Fibroblast of gingiva (primary cell): ENCODE results near the gene SEC14L2.
"Not testable (repeated sequence)": the region's sequence is repeated elsewhere in the genome, so short reads cannot be mapped to it uniquely, and the experiment has no call there.

Experiments
- DNase-seq: peaks from one replicate; pipeline ENCODE4 v3.0.0-alpha.2; 2011; ENCODE audit warnings: low read depth

SEC14L2 gene

GRCh38 chr22:30455075-30455840, 58.4 kb downstream of the SEC14L2 start:
- DNase-seq = no peak

GRCh38 chr22:30457981-30458380, 61.2 kb downstream of the SEC14L2 start:
- no peak for DNase-seq

- no peak for DNase-seq
These were observed 62.6 kb downstream of the SEC14L2 start for GRCh38 chr22:30459181-30460052.

- no peak for DNase-seq
These were observed 63.3 kb downstream of the SEC14L2 start for GRCh38 chr22:30460147-30460546.

GRCh38 chr22:30460555-30460954, 63.7 kb downstream of the SEC14L2 start:
- not testable (repeated sequence) for DNase-seq

- DNase-seq = no peak
These were observed 72.3 kb downstream of the SEC14L2 start for GRCh38 chr22:30469165-30469564.

GRCh38 chr22:30470655-30471054, 73.8 kb downstream of the SEC14L2 start:
- no peak for DNase-seq

- DNase-seq = no peak
These were observed 74.9 kb downstream of the SEC14L2 start, which contains the start of gene SEC14L3 for GRCh38 chr22:30471616-30472318. TSS of gene SEC14L3 (minus strand) at chr22:30472017. CDS start at chr22:30471958, 59 bp downstream.

- no peak for DNase-seq
These were observed 76.3 kb downstream of the SEC14L2 start for GRCh38 chr22:30472994-30473720.

- no peak for DNase-seq
These were observed 77.3 kb downstream of the SEC14L2 start for GRCh38 chr22:30474121-30474520.
